GM21423 (cell line): ENCODE results near the gene CLCA1.

ENCODE experiments used
- ATAC-seq: cut with Tn5 transposase; IDR thresholded peaks from one replicate; pipeline ENCODE4 v1.9.1; 2021; ENCODE audit warnings: mild to moderate bottlenecking, moderate library complexity; ENCODE audit not compliant: unreplicated experiment

CLCA1 gene

GRCh38 chr1:86503406-86504136 lies 34.8 kb downstream of the CLCA1 start:
- no peak for ATAC-seq

GRCh38 chr1:86504137-86504479 lies 35.4 kb downstream of the CLCA1 start:
- ATAC-seq, result no peak

- no peak for ATAC-seq
Observed at GRCh38 chr1:86504895-86505563, 36.3 kb downstream of the CLCA1 start.

- ATAC-seq, result no peak
Observed at GRCh38 chr1:86505564-86505902, 36.8 kb downstream of the CLCA1 start.

- ATAC-seq, result peak; percentile 54
Observed at GRCh38 chr1:86507935-86508582, 39.3 kb downstream of the CLCA1 start.

GRCh38 chr1:86508583-86508969 lies 39.8 kb downstream of the CLCA1 start:
- no peak for ATAC-seq

GRCh38 chr1:86515597-86515996 lies 46.9 kb downstream of the CLCA1 start:
- ATAC-seq, result no peak

- ATAC-seq, result no peak
Observed at GRCh38 chr1:86516335-86516734, 47.6 kb downstream of the CLCA1 start.

GRCh38 chr1:86517336-86517735 lies 48.6 kb downstream of the CLCA1 start:
- no peak for ATAC-seq

GRCh38 chr1:86520789-86521521 lies 52.2 kb downstream of the CLCA1 start:
- ATAC-seq, result no peak

- ATAC-seq, result no peak
Observed at GRCh38 chr1:86521522-86521891, 52.8 kb downstream of the CLCA1 start.

GRCh38 chr1:86522240-86522639 lies 53.5 kb downstream of the CLCA1 start:
- ATAC-seq, result no peak

GRCh38 chr1:86523670-86524354 lies 55.1 kb downstream of the CLCA1 start:
- ATAC-seq, result no peak

- ATAC-seq, result no peak
Observed at GRCh38 chr1:86527306-86527705, 58.6 kb downstream of the CLCA1 start.

- no peak for ATAC-seq
Observed at GRCh38 chr1:86530211-86530845, 61.6 kb downstream of the CLCA1 start.

GRCh38 chr1:86537928-86538695 lies 69.4 kb downstream of the CLCA1 start:
- no peak for ATAC-seq

GRCh38 chr1:86538775-86539174 lies 70.0 kb downstream of the CLCA1 start:
- ATAC-seq, result no peak

GRCh38 chr1:86541859-86542258 lies 73.1 kb downstream of the CLCA1 start:
- ATAC-seq, result no peak

- ATAC-seq, result no peak
Observed at GRCh38 chr1:86542631-86543030, 73.9 kb downstream of the CLCA1 start.

GRCh38 chr1:86546787-86547221 lies 78.1 kb downstream of the CLCA1 start, which contains the start of gene CLCA4:
CLCA4 (plus strand) TSS chr1:86547078; CDS start chr1:86547120, 42 bp downstream.
- no peak for ATAC-seq
